GM21390 (cell line): ENCODE results near the gene MRS2.
"Not testable (repeated sequence)": the region's sequence is repeated elsewhere in the genome, so short reads cannot be mapped to it uniquely, and the experiment has no call there.

Experiments
- ATAC-seq: cut with Tn5 transposase; IDR thresholded peaks from one replicate; pipeline ENCODE4 v1.9.1; 2021; ENCODE audit not compliant: unreplicated experiment

The MRS2 gene

DNA sequence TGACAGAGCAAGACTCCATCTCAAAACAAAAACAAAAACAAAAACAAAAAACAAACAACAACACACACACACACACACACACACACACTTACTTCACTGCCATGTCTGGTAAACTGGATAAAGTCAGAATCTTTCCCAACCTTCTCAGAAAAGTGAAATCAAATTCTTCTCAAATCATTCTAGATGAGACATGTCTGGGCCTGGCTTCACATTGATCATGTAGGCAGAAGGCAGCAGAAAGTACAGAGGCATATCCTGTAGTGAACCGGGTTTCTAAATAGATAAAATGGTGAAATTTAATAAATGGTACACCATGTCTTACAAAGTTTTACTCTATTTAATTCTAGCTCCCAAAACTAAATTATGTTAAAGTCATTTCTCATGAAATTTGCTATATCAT, 14.9 kb upstream of the MRS2 start:
- ATAC-seq: no peak

DNA sequence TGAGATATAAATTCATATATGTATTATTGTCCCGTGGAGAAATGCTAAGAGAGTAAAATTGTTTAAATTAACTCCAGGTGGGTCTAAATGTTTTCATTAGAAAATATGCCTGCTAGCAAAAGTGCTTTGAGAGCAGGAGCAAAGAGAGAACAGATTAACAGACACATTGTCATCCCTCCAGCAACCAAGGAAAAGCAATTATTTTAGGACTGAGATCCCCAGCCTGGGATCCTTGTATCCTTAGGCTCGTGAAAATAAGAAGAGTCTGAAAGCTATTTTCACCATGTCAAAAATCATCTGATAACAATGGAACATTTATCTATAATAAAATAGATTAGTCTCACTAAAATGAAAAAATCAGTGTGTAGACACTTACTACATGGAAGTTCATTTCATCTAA, 11.5 kb upstream of the MRS2 start:
- ATAC-seq: no peak

DNA sequence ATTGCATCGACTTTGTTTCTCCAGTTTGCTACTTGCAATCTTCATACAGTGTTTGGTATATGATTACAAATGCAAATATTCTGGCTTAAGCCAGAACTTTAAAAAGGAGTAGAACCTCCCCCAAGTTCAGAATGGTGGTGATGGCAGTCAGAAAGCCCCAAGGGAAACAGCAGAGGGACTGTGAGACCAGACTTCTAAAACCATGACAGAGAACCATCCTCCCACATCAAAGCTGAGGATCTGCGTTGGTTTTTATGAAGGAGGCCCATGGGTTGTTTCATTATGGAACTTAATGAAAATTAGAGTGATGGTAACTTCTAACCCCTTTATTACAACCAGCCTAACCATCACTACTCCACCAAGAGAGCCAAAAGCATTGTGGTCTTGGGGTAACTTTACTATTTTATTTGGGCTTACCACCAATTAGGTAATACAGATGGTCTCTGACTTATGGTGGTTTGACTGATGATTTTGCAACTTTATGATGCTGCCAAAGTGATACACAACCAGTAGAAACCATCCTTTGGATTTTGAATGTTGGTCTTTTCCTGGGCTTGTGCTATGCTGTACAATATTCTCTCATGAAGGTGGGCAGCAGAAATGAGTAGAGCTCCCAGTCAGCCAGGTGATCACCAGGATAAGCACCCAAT, 10.9 kb upstream of the MRS2 start:
- peak; percentile 83 for ATAC-seq

GRCh38 chr6:24394061-24394779, 8.5 kb upstream of the MRS2 start:
- no peak for ATAC-seq

DNA sequence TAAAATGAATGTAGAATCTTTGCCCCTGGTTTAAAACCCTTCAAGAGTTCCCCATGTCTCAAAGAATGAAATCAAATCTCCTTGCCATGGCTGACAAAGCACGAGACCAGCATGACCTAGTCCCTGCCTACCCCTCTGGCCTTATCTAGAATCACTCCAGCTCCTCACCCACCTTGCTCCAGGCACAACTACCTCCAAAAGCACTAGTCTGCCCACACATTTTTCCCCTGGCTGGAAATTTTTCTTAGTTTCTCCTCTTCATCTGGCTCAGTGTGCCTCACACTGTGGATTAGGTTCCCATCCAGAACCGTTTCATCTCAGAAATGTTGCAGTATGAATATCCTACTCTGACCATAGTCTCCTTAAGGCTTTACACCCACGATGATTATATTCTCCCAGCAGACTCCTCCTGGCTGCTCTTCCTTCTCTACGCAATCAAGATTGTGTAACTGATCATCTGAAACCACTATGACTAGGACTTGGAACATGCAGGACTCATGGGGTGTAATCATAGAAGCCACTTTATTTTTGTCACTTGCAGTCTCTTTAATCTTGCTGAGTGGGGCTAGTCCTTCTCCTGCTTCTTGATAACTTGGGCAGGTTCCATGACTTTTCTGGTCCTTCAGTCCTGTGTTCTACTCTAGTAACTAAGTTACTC, 7.8 kb upstream of the MRS2 start:
- no peak for ATAC-seq

GRCh38 chr6:24396824-24397223, 5.9 kb upstream of the MRS2 start:
- ATAC-seq: no peak

DNA sequence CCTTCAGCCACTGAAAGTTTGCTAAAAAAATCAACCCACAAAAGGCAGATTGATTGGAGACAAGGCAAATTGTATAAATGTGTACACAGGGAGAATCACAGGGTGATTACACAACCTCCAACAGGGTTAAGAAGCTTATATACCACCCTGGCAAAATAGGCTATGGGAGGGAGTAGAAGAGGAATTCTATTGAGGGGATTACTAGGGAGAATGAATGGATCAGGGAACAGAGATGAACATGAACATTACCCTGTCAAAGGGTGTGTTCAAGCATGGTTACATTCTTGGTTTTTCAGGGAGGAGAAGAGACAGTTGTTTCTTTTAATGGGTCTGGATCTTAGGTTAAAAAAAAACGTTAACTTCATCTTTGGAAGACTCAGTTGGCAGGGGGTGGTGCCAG, 5.1 kb upstream of the MRS2 start:
- ATAC-seq: no peak

DNA sequence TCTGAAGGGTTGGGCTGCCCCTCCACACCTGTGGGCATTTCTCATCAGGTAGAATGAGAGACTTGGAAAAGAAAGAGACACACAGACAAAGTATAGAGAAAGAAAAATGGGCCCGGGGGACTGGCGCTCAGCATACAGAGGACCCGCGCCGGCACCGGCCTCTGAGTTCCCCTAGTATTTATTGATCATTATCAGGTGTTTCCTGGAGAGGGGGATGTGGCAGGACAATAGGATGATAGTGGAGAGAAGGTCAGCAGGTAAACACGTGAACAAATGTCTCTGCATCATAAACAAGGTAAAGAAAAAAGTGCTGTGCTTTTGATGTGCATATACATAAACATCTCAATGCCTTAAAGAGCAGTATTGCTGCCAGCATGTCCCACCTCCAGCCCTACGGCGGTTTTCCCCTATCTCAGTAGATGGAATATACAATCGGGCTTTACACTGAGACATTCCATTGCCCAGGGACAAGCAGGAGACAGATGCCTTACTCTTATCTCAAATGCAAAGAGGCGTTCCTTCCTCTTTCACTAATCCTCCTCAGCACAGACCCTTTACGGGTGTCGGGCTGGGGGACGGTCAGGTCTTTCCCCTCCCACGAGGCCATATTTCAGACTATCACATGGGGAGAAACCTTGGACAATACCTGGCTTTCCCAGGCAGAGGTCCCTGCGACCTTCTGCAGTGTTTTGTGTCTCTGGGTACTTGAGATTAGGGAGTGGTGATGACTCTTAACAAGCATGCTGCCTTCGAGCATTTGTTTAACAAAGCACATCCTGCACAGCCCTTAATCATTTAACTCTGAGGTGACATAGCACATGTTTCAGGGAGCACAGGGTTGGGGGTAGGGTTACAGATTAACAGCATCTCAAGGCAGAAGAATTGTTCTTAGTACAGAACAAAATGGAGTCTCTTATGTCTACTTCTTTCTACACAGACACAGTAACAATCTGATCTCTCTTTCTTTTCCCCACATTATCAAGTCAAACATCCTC, 2.4 kb upstream of the MRS2 start:
- not testable (repeated sequence) for ATAC-seq

DNA sequence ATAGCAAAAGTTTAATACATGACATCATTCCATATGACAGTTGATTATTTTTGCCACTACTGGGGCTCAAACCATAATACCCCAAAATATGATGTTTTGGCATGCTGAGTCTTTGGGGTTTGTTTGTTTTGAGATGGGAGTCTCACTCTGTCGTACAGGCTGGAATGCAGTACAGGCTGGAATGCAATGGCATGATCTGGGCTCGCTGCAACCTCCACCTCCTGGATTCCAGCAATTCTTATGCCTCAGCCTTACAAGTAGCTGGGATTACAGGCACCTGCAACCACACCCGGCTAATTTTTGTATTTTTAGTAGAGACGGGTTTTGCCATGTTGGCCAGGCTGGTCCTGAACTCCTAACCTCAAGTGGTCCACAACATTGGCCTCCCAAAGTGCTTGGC, 1.3 kb upstream of the MRS2 start:
- ATAC-seq: no peak

- ATAC-seq: no peak
Observed at GRCh38 chr6:24403501-24403824, 727 bp downstream of the MRS2 start.

DNA sequence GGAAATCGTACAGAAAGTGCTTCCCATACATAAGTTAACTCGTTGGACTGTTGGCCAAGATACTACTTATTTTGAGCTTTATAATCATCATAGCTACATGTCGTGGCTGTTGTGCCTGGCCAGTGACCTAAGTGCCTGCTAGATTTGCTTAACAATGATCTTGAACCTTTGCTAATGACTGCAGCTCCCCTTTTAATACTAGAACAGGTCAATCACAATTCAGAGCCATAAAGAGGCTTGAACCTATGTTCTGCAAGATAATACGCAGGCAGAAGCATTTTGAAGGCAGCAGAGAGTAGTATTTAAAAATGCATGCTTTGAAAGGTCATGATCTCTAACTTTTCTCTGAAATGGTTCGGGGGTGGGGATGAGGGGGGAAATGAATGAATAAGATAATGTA, 2.5 kb downstream of the MRS2 start:
- ATAC-seq: no peak

GRCh38 chr6:24408719-24409410, 6.1 kb downstream of the MRS2 start:
- peak; percentile 96 for ATAC-seq

DNA sequence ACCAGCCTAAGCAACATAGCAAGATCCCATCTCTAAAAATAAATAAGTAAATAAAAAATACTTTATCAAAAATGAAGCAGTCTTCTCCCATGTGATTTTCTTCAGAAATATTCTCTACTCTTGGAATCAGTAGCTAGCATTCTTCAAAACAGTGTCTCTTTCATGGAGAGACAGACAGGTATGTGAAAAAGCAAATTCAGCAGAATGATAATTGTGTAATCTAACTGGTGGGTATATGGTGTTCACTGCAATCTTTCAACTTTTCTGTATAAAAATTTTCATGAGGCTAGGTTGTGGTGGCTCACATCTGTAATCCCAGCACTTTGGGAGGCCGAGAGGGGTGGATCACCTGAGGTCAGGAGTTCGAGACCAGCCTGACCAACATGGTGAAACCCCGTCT, 7.9 kb downstream of the MRS2 start:
- ATAC-seq: no peak

DNA sequence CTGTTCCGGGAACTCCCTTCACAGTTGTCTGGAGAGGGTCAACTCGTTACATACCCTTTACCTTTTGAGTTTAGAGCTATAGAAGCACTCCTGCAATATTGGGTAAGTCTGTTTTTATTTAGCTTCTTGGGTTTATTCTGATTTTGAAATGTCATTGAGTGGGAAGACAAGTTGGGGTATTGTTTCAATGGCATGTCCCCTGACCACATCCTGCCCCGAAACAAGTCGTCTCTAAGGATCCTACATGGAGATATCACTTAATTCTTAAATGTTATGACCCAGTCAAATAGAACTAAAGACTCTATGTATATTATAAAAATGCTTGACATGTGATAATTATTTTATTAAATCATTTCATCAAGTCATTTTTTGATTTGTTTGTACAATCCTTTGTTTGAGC, 9.6 kb downstream of the MRS2 start:
- no peak for ATAC-seq

DNA sequence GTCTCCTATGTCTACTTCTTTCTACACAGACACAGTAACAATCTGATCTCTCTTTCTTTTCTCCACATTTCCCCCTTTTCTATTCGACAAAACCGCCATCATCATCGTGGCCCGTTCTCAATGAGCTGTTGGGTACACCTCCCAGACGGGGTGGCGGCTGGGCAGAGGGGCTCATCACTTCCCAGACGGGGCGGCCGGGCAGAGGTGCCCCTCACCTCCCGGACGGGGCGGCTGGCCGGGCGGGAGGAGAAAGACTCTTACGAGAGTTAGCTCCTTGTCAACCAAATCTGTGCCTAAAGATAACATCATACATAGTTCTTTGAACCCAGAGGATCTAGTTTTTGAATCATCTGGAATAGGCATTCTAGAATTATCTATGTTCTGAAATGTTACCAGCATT, 11.8 kb downstream of the MRS2 start:
- ATAC-seq: not testable (repeated sequence)

- peak; percentile 83 for ATAC-seq
Observed at GRCh38 chr6:24415753-24416152, 13.0 kb downstream of the MRS2 start.

DNA sequence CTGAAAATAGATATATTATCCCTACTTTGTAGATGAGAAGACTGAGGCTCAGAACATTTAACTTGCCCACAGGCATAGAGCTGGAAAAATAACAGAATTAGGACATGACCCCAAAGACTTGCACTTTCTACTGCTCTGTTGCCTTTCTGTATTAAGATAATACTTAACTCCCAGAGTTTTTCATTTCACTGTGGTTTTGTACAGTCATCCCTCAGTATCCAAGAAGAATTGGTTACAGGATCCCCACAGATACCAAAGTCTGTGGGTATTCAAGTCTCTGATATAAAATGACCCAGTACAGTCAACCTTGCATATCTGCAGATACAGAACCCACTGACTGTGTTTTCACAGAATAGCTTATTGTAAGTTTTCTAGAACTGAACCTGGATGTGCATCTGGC, 16.8 kb downstream of the MRS2 start:
- no peak for ATAC-seq

GRCh38 chr6:24425091-24425490, 22.4 kb downstream of the MRS2 start:
- ATAC-seq: no peak

GRCh38 chr6:24426729-24427446, 24.2 kb downstream of the MRS2 start:
- no peak for ATAC-seq

DNA sequence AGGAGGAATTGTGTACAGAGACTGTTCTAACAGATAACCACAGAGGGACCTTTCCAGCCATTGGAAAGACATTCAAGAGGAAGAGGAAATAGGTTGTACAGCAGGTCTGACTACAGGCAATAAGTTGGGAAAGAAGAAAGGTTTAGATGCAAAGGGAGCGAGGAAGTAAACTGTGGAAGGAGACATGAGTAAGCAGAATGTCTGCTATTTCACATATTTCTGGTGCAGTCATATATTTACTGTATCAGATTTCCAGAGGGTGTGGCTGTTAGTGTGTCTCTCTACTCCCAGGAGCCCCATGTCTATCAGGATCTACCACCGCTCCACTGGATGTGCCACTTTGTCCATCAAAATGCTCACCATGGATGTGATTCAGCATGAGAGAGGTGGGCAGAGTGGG, 25.9 kb downstream of the MRS2 start:
- no peak for ATAC-seq
